Adrenal gland (tissue), 12 donors: ENCODE measurements around the gene KLC3. TPM values are rescaled to one million over a fixed set of nuclear protein-coding genes. Genes with fewer than 3 reads are reported as not detected.

Experiments
- DNase-seq, 7 donors: peaks; one replicate each; pipeline ENCODE4 v3.0.0-alpha.2; 2019 to 2020
- H3K27ac ChIP-seq, 5 donors: fragments of 200-600 bp; sonication (generic) in 4 of 5; 1 replicate in 3 of 5; 2 replicates in 2 of 5; pipeline versions ENCODE4 v1.5.1 to v1.8.0; 2016 to 2020; ENCODE audit warnings: mild to moderate bottlenecking in 1 of 5
- H3K27me3 ChIP-seq: fragments of 200-600 bp; 2 replicates; pipeline ENCODE4 v1.8.0; 2021
- H3K36me3 ChIP-seq, 2 donors: fragments of 200-600 bp; replicated peaks in 1 of 2; 1 replicate in 1 of 2; 2 replicates in 1 of 2; pipeline versions ENCODE4 v1.5.1 to v1.8.0; 2018 to 2022
- H3K4me1 ChIP-seq, 2 donors: fragments of 200-600 bp; replicated peaks in 1 of 2; 1 replicate in 1 of 2; 2 replicates in 1 of 2; pipeline versions ENCODE4 v1.5.1 to v1.8.0; 2018 to 2021
- H3K4me3 ChIP-seq, 4 donors: fragments of 200-600 bp; sonication (generic) in 3 of 4; one replicate each; pipeline ENCODE4 v1.5.1; 2016 to 2018
- H3K9me3 ChIP-seq, 3 donors: fragments of 200-600 bp; sonication (generic) in 1 of 3; replicated peaks in 1 of 3; 1 replicate in 2 of 3; 2 replicates in 1 of 3; pipeline versions ENCODE4 v1.5.1 to v1.8.0; 2016 to 2021
- POLR2A ChIP-seq, 2 donors: fragments of 450-650 bp; IDR thresholded peaks; one replicate each; pipeline ENCODE4 v1.6.1; 2017; ENCODE audit warnings: antibody characterized with exemption in 2 of 2, mild to moderate bottlenecking in 2 of 2, moderate library complexity in 1 of 2
- WGBS, 4 donors: extraction: QIAGEN DNeasy Blood & Tissue Kit in 2 of 4; methylation state at CpG; one replicate each; pipeline versions ENCODE4 v1.1.5 to v1.1.7; 2013 to 2017; 5-methylcytosine and 5-hydroxymethylcytosine counted together
- intact Hi-C, 2 donors: fragments of 100-400 bp; cut with DNase I; formaldehyde crosslinking; loops; one replicate each; pipeline versions ENCODE4 v1.14.1 to v1.15.0; 2022 to 2023
- polyA plus RNA-seq, 3 donors: library from polyadenylated mRNA; stranded (reverse); fragments of 200-250 nt in 2 of 3; fragments of 350-450 nt in 1 of 3; fragmentation: Illumina TruSeq in 1 of 3; extraction: RNeasy Lipid Tissue Mini Kit (QIAGEN cat#74804) in 1 of 3; gene quantifications; one replicate each; pipeline ENCODE4 v1.2.3, GENCODE V29; 2013 to 2014
- total RNA-seq, 9 donors: library from RNA; depleted of rRNA in 4 of 9; stranded (reverse); fragments of >200 nt in 4 of 9; fragments of 120-200 nt in 1 of 9; fragmentation: NEBNext Ultra II Directional in 1 of 9; extraction: Animal tissue kit (Norgen Biotek cat#: 25700) in 1 of 9; gene quantifications; one replicate each; pipeline versions ENCODE4 v1.1.0 to v1.2.4, GENCODE V29; 2013 to 2023
- TF ChIP-seq, protein P1 (sequence below), 6 experiments: fragments of 450-650 bp in 4 of 6; fragments of 200-600 bp in 2 of 6; sonication (generic) in 1 of 6; IDR thresholded peaks; 1 replicate in 5 of 6; 2 replicates in 1 of 6; pipeline versions ENCODE4 v1.5.1 to v1.8.0; 2016 to 2021; ENCODE audit warnings: antibody characterized with exemption in 6 of 6, mild to moderate bottlenecking in 2 of 6, moderate library complexity in 1 of 6
- donor health status: healthy with polysubstance abuse.
- donor health status: Bipolar disorder and iron deficiency.
- donor health status: DM: yes; HTN: yes; CAD: no.
- donor health status: DM: no; HTN: no; CAD: no.
- donor health status: DM: no; HTN: no; CAD: no.
- donor health status: DM: yes; HTN: yes; CAD: no.

The KLC3 gene
- total and polyA plus RNA-seq, 12 donors: 0.16 to 0.30 (median 0.17) TPM; not detected in 7

DNA sequence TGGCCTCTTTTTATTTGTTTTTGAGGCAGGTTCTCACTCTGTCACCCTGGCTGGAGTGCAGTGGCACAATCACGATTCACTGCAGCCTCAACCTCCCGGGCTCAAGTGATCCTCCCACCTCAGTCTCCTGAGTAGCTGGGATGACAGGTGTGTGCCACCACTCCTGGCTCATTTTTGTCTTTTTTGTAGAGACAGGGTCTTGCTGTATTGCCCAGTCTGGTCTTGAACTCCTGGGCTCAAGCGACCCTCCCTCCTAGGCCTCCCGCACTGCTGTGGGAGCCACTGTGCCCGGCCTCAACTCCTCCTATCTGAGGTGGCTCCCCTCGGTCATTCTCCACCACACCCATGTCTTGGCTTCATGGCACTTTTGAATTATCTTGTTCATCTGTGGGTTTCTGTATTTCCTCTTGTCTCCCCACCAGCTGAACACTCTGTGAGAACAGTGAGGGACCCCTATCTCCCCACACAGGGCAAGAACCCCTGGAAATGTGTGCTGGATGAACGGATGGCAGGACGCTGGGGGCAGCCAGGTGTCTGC, 25.8 kb upstream of the KLC3 start:
- Histone ChIP-seq H3K4me1 (no peaks in the 10 kb centered on the region), H3K36me3 (no peaks in the 10 kb centered on the region), H3K9me3 (no peaks in the 10 kb centered on the region), H3K27me3 (peaks cover 18% of the 10 kb centered on the region), H3K27ac (no peak overlapping the region), H3K4me3 (no peak overlapping the region)
- no peak for DNase-seq
- WGBS, 4 donors: 70 to 83% (median 75%) methylated on average over 8 of the region's 8 CpGs
- no peak for TF ChIP-seq POLR2A (IDR thresholded peaks at IDR 0.05)
- TF ChIP-seq, protein P1, sequence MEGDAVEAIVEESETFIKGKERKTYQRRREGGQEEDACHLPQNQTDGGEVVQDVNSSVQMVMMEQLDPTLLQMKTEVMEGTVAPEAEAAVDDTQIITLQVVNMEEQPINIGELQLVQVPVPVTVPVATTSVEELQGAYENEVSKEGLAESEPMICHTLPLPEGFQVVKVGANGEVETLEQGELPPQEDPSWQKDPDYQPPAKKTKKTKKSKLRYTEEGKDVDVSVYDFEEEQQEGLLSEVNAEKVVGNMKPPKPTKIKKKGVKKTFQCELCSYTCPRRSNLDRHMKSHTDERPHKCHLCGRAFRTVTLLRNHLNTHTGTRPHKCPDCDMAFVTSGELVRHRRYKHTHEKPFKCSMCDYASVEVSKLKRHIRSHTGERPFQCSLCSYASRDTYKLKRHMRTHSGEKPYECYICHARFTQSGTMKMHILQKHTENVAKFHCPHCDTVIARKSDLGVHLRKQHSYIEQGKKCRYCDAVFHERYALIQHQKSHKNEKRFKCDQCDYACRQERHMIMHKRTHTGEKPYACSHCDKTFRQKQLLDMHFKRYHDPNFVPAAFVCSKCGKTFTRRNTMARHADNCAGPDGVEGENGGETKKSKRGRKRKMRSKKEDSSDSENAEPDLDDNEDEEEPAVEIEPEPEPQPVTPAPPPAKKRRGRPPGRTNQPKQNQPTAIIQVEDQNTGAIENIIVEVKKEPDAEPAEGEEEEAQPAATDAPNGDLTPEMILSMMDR (IDR thresholded peaks at IDR 0.05): no peak
- intact Hi-C loops: no loop called here

DNA sequence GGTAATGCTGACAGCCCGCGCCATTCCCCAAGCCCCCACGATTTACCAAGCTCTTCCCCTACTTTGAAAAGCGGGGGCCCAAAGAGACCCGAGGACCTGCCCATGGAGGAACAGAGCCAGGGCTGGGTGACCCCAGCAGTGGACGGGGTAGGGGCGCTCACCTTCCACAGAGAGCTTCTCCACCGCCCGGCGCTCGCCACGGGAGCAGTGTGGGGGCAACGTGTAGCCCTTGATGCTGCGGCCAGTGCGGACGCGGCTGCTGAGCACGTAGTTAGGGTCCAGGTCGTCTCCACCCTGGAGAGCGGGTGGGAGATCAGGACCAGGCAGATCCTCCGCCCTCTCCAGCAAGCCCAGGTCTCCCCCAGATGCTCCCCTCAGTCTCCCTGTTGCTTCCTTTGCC, 25.2 kb upstream of the KLC3 start:
- 51 to 69% (median 60%) methylated on average over 5 to 21 of the region's 21 CpGs for WGBS, 4 donors
- no peaks in the 10 kb centered on the region for H3K9me3 ChIP-seq
- H3K27me3 ChIP-seq: peaks cover 18% of the 10 kb centered on the region
- H3K4me3 ChIP-seq: no peak overlapping the region
- no peak overlapping the region for H3K27ac ChIP-seq
- no peaks in the 10 kb centered on the region for H3K36me3 ChIP-seq
- no peaks in the 10 kb centered on the region for H3K4me1 ChIP-seq
- DNase-seq: no peak
- TF ChIP-seq, protein P1 (IDR thresholded peaks at IDR 0.05): no peak
- no peak for TF ChIP-seq POLR2A (IDR thresholded peaks at IDR 0.05)
- intact Hi-C loops: no loop called here

DNA sequence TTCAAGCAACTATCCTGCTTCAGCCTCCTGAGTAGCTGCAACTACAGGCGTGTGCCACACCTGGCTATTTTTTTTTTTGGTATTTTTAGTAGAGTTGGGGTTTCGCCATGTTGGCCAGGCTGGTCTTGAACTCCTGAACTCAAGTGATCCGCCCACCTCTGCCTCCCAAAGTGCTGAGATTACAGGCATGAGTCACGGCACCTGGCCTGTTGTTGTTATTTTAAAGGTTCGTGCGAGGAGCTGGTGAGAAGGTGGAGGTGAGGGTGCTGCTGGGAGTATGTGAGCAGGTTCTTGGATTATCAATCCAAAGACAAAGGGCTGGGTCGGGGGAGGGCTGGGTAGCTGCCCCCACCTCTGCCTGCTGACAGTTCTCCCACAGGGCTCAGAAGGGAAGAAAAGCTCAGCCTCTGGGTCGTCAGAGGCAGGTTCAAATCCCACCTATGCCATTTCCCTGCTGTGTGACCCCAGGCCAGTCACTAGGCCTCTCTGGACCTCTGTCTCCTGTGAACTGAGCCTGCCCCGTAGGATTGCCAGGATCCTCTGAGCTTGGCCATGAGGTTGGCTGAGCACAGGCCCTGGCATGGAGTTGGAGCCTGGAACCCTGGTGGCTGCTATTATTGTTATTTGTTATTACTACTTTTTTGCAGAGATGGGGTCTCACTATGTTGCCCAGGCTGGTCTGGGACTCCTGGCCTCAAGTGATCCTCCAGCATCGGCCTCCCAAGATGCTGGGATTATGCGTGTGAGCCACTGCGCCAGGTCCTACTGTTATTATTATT, 19.4 kb upstream of the KLC3 start:
- no peak overlapping the region for H3K27ac ChIP-seq
- H3K4me3 ChIP-seq: no peak overlapping the region
- no peaks in the 10 kb centered on the region for H3K36me3 ChIP-seq
- DNase-seq: no peak
- H3K27me3 ChIP-seq: peaks cover 15% of the 10 kb centered on the region
- TF ChIP-seq POLR2A (IDR thresholded peaks at IDR 0.05): no peak
- TF ChIP-seq, protein P1 (IDR thresholded peaks at IDR 0.05): no peak
- WGBS, 4 donors: 77 to 90% (median 85%) methylated on average over 8 to 12 of the region's 12 CpGs
- no peaks in the 10 kb centered on the region for H3K4me1 ChIP-seq
- intact Hi-C loops: no loop called here
- no peaks in the 10 kb centered on the region for H3K9me3 ChIP-seq

DNA sequence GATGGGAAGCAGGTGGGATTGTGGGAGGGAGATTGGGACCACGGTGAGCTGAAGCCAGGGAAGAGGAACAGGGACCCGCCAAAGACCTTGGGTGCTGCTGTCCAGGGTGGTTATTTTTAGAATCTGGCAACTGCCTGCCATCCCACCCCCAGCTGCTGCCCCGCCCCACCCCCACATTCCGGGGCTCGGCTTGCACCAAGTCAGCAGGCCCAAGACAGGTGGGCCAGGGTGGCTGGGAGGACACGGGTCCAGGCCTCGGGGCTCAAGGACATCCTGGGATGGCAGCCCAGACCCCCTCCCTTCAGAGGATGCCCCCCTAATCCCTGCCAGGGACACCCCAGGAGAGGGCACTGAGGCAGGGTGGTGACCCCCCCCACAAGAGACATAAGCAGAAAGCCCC, 18.7 kb upstream of the KLC3 start:
- Histone ChIP-seq H3K36me3 (no peaks in the 10 kb centered on the region), H3K4me1 (no peaks in the 10 kb centered on the region), H3K9me3 (no peaks in the 10 kb centered on the region), H3K27me3 (peaks cover 11% of the 10 kb centered on the region), H3K4me3 (no peak overlapping the region), H3K27ac (no peak overlapping the region)
- TF ChIP-seq, protein P1 (IDR thresholded peaks at IDR 0.05): no peak
- no peak for TF ChIP-seq POLR2A (IDR thresholded peaks at IDR 0.05)
- DNase-seq: no peak
- intact Hi-C loops: no loop called here
- WGBS, 4 donors: 33 to 40% (median 35%) methylated on average over 5 to 7 of the region's 7 CpGs
